Placental epithelial cell (primary cell): ENCODE results near the gene MGAT4D. TPM values are rescaled to one million over a fixed set of nuclear protein-coding genes. Genes with fewer than 3 reads are reported as not detected.

Experiments
- total RNA-seq: library from RNA; depleted of rRNA; stranded (reverse); fragments of >200 nt; gene quantifications from 2 replicates; pipeline ENCODE4 v1.2.3, GENCODE V29; 2012

MGAT4D gene
- not detected in 2 replicates for total RNA-seq

DNA sequence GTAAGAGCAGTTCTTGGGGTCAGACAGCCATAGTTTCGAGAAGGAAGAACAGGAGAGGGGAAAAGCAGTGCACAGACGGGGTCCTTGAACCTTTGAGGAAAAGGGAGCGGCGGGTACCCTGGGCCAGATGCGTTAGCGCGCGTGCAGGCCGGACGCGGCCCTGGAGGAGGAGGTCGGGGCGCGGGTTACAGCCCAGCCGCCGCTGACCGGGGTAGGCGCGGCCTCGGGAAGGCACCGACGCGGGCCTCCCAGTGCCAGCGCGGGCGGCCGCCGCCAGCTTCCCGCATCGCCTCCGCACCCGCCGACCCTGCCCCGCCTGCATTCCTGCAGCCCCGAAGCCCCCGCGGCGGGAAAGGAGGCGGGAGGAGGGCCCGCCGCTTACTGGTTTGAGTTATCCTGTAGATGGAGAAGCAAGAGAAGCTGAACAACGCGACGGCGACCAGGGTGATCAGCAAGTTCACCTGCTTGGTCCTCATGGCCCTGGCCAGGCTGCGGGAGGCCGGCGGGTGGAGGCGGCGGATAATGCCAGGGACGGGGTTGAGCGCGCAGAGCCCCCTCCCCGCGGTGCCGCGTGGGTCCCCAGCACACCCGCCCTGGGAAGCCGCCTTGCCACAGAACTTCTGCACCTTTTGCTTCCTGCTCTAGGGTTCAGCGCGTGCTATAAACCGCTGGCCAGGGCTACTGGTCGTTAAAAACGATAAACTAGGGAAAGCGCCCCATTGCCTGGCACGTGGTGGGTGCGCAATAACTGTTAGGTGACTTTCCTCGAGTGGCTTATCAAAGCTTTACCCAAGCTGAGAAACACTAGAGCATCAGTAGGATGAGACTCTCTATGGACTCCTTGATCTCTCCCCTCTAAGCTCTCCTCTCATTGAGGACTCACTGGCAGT is at the start of gene MGAT4D:
Gene MGAT4D, minus strand, starts transcription at position 547 of the 890 bp plus-strand sequence. Its CDS starts 71 bp downstream, at position 476.

DNA sequence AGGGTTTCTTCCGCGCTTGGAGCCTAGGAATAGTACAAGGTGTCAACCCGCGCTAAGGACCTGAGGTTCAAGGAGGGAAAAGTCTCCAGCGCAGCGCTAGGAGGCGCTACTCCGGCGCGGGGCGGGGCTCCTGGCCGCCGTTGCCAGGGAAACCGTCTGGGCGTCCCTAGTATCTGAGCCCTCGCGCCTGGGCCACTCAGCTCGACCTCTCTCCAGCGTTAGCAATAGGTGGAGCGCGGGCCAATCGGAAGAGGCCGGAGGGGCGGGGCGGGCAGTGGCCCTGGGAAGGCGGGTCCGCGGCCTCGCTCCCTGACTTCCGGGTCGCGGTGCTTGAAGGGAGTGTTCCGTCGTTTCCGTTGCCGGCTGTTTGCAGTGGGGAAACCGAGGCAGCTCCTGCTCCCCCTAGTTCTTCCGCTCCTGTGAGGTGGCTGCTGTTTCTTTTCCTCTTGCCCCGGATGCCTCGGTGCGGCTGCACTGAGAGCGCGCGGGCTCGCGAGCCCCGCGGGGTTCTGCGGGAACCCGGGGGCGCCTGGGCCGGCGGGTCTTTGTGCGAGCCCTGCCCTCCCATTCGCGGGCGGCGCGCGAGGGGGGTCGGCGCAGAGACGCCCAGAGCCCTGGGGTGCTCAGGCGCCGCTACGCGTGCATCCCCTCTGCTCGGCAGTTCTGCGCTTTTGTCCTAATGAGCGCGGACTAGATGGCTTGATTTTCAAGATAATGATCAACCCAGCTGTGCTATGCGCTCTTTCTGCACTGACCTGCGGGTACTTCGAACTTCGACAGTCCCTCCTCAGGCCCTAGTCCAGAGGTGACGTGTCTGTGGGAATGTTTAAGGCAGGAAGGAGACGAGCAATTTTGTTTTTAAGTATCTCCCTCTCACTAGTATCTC is 26.0 kb upstream of the MGAT4D start, which contains the start of gene ELMOD2:
Gene ELMOD2, plus strand, starts transcription at position 312 of the 886 bp plus-strand sequence. CDS start 1,261 bp downstream, outside the sequence.

DNA sequence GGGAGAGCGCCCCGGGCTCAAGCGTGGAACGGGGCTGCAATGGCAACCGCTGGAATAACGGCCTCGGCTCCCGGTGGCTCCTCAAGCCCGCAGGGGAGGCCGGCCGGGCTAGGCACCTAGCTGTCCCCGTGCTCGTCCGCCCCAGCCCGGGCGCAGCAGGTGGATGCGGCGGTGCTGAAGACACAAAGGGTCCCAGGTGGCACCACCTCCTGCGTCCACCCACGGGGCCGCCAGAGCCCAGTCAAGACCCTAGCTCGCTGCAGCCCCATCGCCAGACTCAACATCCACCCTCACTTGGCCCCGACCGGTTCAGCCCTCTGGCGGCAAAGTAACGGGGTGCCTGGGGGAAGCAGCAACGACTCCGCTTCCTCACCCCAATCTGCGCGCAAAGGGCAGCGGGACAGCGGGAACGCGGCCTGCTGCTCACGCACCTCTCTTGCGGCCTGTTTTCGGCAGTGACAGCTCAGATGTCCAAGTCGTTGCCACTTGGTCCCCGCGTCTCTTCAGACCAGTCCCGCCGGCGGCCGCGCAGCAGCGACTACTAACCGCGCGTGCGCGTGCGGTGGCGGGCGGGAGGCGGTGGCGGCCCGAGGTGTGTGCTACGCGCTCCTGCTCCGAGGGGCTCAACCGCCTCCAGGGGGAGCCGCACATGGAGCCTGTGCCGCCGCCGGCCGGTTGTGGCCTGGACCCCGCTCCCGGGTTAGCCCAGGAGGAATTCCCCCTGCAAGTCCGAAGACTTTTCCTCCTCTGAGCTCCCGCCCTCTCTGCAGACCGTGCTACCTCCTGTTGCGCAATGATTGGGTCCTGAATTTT is 70.8 kb downstream of the MGAT4D start, which contains the start of gene CLGN:
Gene CLGN, minus strand, starts transcription at position 543 of the 813 bp plus-strand sequence. CDS start 14,570 bp downstream, outside the sequence.

Other genes starting within 250 kb of the MGAT4D start
- gene SCOC, start 124.6 kb downstream of the MGAT4D start, total RNA-seq: 49.1 and 69.0 TPM in 2 replicates
- not detected in 2 replicates for gene CLGN, start 70.6 kb downstream of the MGAT4D start, total RNA-seq
- 29.8 and 50.9 TPM in 2 replicates for gene ELMOD2, start 25.9 kb upstream of the MGAT4D start, total RNA-seq
- gene UCP1, start 70.7 kb upstream of the MGAT4D start, total RNA-seq: 0.11 TPM in 1 of 2 replicates, not detected in the other